ENCODE data around the gene ZNF330.
"Not testable (repeated sequence)": the region's sequence is repeated elsewhere in the genome, so short reads cannot be mapped to it uniquely, and the experiment has no call there.

ZNF330 gene

DNA sequence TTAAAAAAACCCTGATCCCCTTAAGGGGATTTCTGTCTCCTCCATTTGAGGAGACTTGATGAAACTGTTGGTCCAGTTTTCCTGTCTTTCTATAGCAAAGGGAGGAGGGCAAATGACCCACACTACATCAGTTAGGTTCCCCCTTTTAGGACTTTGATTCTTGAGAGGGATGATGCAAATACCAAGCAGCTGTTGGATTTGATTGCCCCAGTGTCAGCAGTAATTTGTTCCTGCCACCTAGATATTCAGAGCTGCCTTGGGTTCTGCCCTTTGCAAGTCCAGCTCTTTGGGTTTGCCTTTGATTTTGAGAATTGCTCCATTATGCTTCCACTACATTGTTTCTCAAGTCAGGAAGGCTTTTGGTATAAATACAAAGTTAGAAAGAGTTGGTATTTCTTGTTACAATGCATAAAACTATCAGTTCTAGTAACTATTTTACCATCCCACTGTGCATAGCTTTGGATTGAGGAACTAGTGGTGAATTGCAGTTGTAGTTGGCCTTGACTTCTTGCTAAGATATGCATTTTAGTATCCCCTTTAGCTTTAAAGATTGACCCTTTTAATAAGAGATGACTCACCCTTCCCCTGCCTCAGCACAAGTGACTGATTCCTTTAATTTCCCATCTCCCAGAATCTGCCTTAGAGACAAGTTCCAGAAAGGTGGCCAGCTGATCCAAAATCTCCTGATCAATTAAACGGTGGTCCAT is 24.3 kb upstream of the ZNF330 start:
- H3K79me2 ChIP-seq (ENCODE audit: control insufficient read depth, insufficient read depth, low read length, unreplicated experiment): no peaks in the 10 kb centered on the region
- no peak overlapping the region for H3K4me3 ChIP-seq (ENCODE audit: low read depth, low read length)
- peaks cover 35% of the 10 kb centered on the region for H3K27me3 ChIP-seq (ENCODE audit: insufficient read depth, low read length)
- H2AFZ ChIP-seq (ENCODE audit: low read length, unreplicated experiment): no peak overlapping the region
- no peak overlapping the region for H3K27ac ChIP-seq (ENCODE audit: low read depth, low read length)
- H3K4me1 ChIP-seq (ENCODE audit: control insufficient read depth, insufficient read depth, low read length, unreplicated experiment): no peaks in the 10 kb centered on the region
- no peaks in the 10 kb centered on the region for H3K36me3 ChIP-seq (ENCODE audit: insufficient read depth, low read length)

DNA sequence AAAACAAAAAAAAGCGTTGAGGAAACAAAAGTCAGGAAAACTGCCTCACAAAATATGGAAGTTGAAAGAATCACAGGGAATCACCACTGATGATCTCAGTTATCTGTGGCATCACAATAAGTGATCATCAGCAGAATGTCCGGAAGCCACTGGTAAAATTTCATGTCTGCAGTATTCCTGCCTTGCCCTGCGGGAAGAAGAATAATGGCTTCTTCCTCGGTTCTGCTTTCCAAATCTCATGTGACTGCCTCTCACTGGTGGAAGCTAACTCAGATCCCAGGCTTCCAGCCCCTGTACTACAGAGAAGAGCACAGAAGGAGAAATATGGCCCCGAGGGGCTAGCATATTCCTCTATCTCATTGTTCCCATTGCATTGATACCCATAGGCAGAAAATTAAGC is 12.7 kb upstream of the ZNF330 start:
- H3K27ac ChIP-seq (ENCODE audit: low read depth, low read length): no peak overlapping the region
- no peak overlapping the region for H3K4me3 ChIP-seq (ENCODE audit: low read depth, low read length)
- H3K4me1 ChIP-seq (ENCODE audit: control insufficient read depth, insufficient read depth, low read length, unreplicated experiment): no peaks in the 10 kb centered on the region
- H2AFZ ChIP-seq (ENCODE audit: low read length, unreplicated experiment): peak overlapping the region; percentile 37
- H3K36me3 ChIP-seq (ENCODE audit: insufficient read depth, low read length): no peaks in the 10 kb centered on the region
- no peaks in the 10 kb centered on the region for H3K79me2 ChIP-seq (ENCODE audit: control insufficient read depth, insufficient read depth, low read length, unreplicated experiment)
- peaks cover 13% of the 10 kb centered on the region for H3K27me3 ChIP-seq (ENCODE audit: insufficient read depth, low read length)

DNA sequence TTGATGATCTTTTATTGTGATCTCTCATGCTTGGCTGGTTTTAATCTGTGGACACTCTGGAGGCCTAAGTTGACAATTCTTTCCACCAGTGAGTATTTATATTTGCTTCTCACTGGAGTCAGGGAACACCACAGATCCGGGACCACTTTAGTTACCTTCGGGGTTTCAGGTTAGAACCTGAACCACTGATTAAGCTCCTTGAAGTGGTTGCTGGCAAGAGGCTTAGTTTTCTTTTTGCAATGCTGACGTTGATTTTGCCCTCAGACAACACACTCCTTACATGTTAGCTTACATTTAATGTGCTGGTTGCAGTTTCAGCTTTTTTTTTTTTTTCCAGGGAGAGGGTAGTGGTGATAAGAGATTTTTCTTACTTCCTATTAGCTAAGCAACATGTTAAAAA is 10.5 kb upstream of the ZNF330 start:
- Histone ChIP-seq H3K36me3 (ENCODE audit: insufficient read depth, low read length) (no peaks in the 10 kb centered on the region), H3K4me1 (ENCODE audit: control insufficient read depth, insufficient read depth, low read length, unreplicated experiment) (no peaks in the 10 kb centered on the region), H3K27ac (ENCODE audit: low read depth, low read length) (no peak overlapping the region), H3K4me3 (ENCODE audit: low read depth, low read length) (no peak overlapping the region), H2AFZ (ENCODE audit: low read length, unreplicated experiment) (no peak overlapping the region), H3K27me3 (ENCODE audit: insufficient read depth, low read length) (peaks cover 5% of the 10 kb centered on the region; the same call in 1 of the 2 replicates), H3K79me2 (ENCODE audit: control insufficient read depth, insufficient read depth, low read length, unreplicated experiment) (no peaks in the 10 kb centered on the region)

DNA sequence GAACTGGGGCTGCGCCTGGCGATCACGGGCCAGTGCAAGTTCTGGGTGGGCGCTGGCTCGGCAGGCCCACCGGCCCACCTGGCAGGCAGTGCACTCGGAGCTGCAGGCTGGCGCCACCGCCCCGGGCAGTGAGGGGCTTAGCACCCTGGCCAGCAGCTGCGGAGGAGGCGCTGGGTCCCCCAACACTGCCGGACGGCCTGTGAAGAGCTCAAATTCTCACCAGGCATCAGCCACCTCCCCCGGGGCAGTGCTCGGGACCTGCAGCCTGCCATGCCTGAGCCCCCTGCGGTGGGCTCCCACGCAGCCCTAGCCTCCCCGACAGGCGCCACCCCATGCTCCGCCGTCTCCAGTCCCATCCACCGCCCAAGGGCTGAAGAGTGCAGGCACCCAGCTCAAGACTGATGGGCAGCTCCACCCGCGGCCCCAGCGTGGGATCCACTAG is 7.1 kb upstream of the ZNF330 start:
- no peak overlapping the region for H2AFZ ChIP-seq (ENCODE audit: low read length, unreplicated experiment)
- H3K4me1 ChIP-seq (ENCODE audit: control insufficient read depth, insufficient read depth, low read length, unreplicated experiment): no peaks in the 10 kb centered on the region
- H3K79me2 ChIP-seq (ENCODE audit: control insufficient read depth, insufficient read depth, low read length, unreplicated experiment): no peaks in the 10 kb centered on the region
- H3K27me3 ChIP-seq (ENCODE audit: insufficient read depth, low read length): no peaks in the 10 kb centered on the region
- H3K36me3 ChIP-seq (ENCODE audit: insufficient read depth, low read length): no peaks in the 10 kb centered on the region
- no peak overlapping the region for H3K27ac ChIP-seq (ENCODE audit: low read depth, low read length)
- H3K4me3 ChIP-seq (ENCODE audit: low read depth, low read length): no peak overlapping the region

DNA sequence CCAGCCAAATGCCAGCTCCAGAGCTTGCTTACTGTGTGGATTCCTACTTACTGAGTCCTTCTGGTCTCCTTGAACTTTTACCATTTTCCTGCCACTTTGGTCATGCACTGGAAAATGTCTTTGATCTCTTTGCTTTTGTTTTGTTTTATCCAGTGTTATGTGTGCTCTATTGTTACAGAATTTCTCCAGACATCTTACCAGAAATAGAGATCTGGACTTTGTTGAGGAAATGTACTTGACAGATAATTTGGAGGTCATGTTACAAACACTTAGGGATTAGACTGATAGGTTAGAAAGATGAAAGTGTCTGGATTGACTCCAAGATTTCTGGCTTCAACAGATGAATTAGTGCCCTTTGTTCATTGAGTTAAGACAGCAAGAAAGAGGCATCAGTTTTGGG is 5.7 kb upstream of the ZNF330 start:
- no peak overlapping the region for H3K4me3 ChIP-seq (ENCODE audit: low read depth, low read length)
- H3K4me1 ChIP-seq (ENCODE audit: control insufficient read depth, insufficient read depth, low read length, unreplicated experiment): no peaks in the 10 kb centered on the region
- no peaks in the 10 kb centered on the region for H3K79me2 ChIP-seq (ENCODE audit: control insufficient read depth, insufficient read depth, low read length, unreplicated experiment)
- no peak overlapping the region for H2AFZ ChIP-seq (ENCODE audit: low read length, unreplicated experiment)
- H3K27me3 ChIP-seq (ENCODE audit: insufficient read depth, low read length): no peaks in the 10 kb centered on the region
- no peak overlapping the region for H3K27ac ChIP-seq (ENCODE audit: low read depth, low read length)
- no peaks in the 10 kb centered on the region for H3K36me3 ChIP-seq (ENCODE audit: insufficient read depth, low read length)

DNA sequence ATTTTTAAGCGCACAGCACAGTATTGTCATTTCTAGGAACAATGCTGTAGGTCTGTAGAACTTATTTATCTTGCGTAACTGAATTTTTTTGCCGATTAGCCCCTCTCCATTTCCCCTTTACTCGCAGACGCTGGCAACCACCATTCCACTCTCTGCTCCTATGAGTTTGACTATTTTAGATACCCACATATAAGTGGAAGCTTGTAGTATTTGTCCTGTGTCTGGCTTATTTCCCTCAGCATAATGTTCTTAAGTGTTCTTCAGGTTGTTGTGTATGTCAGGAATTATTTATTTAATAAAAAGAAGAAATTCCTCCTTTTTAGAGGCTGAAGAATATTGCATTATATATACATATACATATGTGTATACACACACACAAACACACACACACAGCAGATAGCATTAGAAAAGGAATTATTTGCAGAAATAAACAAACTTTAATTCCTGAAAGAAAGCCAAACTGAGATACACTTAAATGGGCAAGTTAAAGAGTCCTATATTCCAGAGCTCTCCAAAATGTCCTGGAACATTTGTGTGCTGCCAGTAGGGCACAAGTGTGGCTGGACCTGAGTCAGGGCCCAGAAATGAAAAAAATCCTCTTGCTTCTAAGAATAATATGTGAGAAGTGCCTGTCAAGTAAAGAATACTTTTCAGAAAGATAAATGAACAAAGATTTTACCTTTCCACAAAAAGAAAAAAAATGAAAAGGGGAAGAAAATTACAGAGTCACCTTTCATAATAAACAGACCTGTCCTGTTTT is 4.5 kb upstream of the ZNF330 start:
- Histone ChIP-seq H3K4me3 (ENCODE audit: low read depth, low read length) (no peak overlapping the region), H3K36me3 (ENCODE audit: insufficient read depth, low read length) (no peaks in the 10 kb centered on the region), H3K27me3 (ENCODE audit: insufficient read depth, low read length) (no peaks in the 10 kb centered on the region), H2AFZ (ENCODE audit: low read length, unreplicated experiment) (no peak overlapping the region), H3K27ac (ENCODE audit: low read depth, low read length) (no peak overlapping the region), H3K79me2 (ENCODE audit: control insufficient read depth, insufficient read depth, low read length, unreplicated experiment) (peaks cover 4% of the 10 kb centered on the region), H3K4me1 (ENCODE audit: control insufficient read depth, insufficient read depth, low read length, unreplicated experiment) (no peaks in the 10 kb centered on the region)

DNA sequence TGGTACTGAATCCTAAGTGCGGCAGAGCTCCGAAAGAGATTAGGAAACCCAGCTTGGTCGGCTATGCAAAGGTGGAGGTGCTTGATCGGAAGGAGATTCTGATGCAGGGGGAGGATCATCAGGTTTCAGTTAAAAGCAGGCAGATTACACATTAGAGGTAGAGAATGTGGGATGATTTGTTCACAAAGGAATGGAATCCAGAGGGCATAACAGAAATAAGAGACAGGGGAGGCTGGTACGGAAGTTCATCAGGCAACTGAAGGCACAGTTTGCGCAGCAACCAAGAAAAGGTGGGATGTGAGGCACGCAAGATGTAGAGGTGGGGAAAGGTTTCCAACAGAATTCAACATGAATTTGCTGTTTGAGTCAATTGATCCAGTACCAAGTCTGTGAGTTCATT is 424 bp upstream of the ZNF330 start:
- peaks cover 41% of the 10 kb centered on the region for H3K79me2 ChIP-seq (ENCODE audit: control insufficient read depth, insufficient read depth, low read length, unreplicated experiment)
- peak overlapping the region; percentile 33 for H2AFZ ChIP-seq (ENCODE audit: low read length, unreplicated experiment)
- no peaks in the 10 kb centered on the region for H3K4me1 ChIP-seq (ENCODE audit: control insufficient read depth, insufficient read depth, low read length, unreplicated experiment)
- H3K27ac ChIP-seq (ENCODE audit: low read depth, low read length): no peak overlapping the region
- H3K27me3 ChIP-seq (ENCODE audit: insufficient read depth, low read length): no peaks in the 10 kb centered on the region
- H3K36me3 ChIP-seq (ENCODE audit: insufficient read depth, low read length): peaks cover 15% of the 10 kb centered on the region
- peak overlapping the region; percentile 88 for H3K4me3 ChIP-seq (ENCODE audit: low read depth, low read length)

DNA sequence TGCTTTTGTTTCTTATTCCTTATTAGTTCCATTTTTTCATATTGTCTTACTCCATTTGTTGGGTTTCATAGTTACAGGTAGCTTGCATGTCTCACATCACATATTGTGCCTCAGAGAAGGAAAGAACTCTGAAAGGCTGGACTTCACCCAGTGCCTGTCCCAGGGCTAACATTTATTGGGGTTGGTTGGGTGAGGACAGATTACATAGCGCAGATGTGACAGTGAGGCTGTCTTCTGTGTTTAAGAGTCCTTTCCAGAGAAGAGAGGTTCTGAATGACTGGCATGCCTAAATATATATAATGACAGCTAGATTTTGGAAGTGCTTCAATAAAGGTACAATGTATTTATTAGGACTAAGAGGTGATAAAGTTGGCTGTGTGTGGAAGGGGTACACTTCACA is 2.7 kb downstream of the ZNF330 start:
- H3K79me2 ChIP-seq (ENCODE audit: control insufficient read depth, insufficient read depth, low read length, unreplicated experiment): peaks cover 48% of the 10 kb centered on the region
- no peak overlapping the region for H3K4me3 ChIP-seq (ENCODE audit: low read depth, low read length)
- H3K4me1 ChIP-seq (ENCODE audit: control insufficient read depth, insufficient read depth, low read length, unreplicated experiment): no peaks in the 10 kb centered on the region
- peaks cover 28% of the 10 kb centered on the region for H3K36me3 ChIP-seq (ENCODE audit: insufficient read depth, low read length)
- H3K27ac ChIP-seq (ENCODE audit: low read depth, low read length): no peak overlapping the region
- H3K27me3 ChIP-seq (ENCODE audit: insufficient read depth, low read length): no peaks in the 10 kb centered on the region
- no peak overlapping the region for H2AFZ ChIP-seq (ENCODE audit: low read length, unreplicated experiment)

DNA sequence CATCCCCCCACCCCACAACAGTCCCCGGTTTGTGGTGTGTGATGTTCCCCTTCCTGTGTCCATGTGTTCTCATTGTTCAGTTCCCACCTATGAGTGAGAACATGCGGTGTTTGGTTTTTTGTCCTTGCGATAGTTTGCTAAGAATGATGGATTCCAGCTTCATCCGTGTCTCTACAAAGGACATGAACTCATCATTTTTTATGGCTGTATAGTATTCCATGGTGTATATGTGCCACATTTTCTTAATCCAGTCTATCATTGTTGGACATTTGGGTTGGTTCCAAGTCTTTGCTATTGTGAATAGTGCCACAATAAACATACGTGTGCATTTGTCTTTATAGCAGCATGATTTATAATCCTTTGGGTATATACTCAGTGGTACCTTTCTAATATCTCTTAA is 6.6 kb downstream of the ZNF330 start:
- H3K79me2 ChIP-seq (ENCODE audit: control insufficient read depth, insufficient read depth, low read length, unreplicated experiment): peaks cover 33% of the 10 kb centered on the region

DNA sequence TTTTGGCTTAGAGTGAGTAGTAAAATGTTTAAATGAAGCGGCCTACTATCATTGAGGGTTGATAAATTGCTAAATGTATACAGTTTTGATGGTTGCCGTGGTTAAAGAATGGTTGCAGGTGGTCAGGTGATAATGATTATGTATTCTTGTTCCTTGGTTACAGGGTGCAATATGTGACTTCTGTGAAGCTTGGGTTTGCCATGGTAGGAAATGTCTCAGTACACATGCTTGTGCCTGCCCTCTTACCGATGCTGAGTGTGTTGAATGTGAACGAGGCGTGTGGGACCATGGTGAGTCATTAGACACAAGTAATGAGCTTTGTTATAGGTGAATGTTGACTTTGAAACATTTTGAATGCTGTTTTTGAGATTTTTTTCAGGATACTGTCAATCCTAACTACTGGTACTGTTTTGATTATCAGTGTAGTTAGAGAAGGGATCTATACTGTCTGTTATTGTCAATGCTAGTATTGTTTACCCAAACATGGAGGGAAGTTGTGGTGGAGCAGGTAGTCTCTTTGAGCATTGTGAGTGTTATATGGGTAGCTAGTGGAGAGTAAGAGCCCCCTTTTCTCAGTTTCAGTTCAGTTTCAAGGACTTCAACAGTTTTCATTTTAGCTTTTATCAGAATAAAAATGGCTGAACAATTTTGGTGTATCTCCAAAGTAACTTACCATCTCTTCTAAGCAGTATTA is 8.9 kb downstream of the ZNF330 start:
- no peak overlapping the region for H3K27ac ChIP-seq (ENCODE audit: low read depth, low read length)
- H3K4me3 ChIP-seq (ENCODE audit: low read depth, low read length): no peak overlapping the region
- no peaks in the 10 kb centered on the region for H3K27me3 ChIP-seq (ENCODE audit: insufficient read depth, low read length)
- no peak overlapping the region for H2AFZ ChIP-seq (ENCODE audit: low read length, unreplicated experiment)
- no peaks in the 10 kb centered on the region for H3K4me1 ChIP-seq (ENCODE audit: control insufficient read depth, insufficient read depth, low read length, unreplicated experiment)
- H3K36me3 ChIP-seq (ENCODE audit: insufficient read depth, low read length): peaks cover 44% of the 10 kb centered on the region
- peaks cover 12% of the 10 kb centered on the region for H3K79me2 ChIP-seq (ENCODE audit: control insufficient read depth, insufficient read depth, low read length, unreplicated experiment)

More for the DNA sequence above, 6.6 kb downstream of the ZNF330 start:
- not testable (repeated sequence) for H3K4me1 ChIP-seq (ENCODE audit: control insufficient read depth, insufficient read depth, low read length, unreplicated experiment); H3K4me3 ChIP-seq (ENCODE audit: low read depth, low read length); H3K27me3 ChIP-seq (ENCODE audit: insufficient read depth, low read length); H3K27ac ChIP-seq (ENCODE audit: low read depth, low read length); H2AFZ ChIP-seq (ENCODE audit: low read length, unreplicated experiment)
- H3K36me3 ChIP-seq (ENCODE audit: insufficient read depth, low read length): peaks cover 41% of the 10 kb centered on the region
